Measurements from ENCODE around the gene RAD50. TPM values are rescaled to one million over a fixed set of nuclear protein-coding genes. Genes with fewer than 3 reads are reported as not detected.
A peak's percentile ranks its signal among the peaks of the same experiment; 100 is the strongest.

Gene RAD50
- total and polyA plus RNA-seq, 10 of the 15 experiments (the other 5 are each of a cell fraction or from before 2014, with no cell fraction given) = 12.8 to 68.6 (median 47.0) TPM

GRCh38 chr5:132662925-132663770, 106.4 kb downstream of the RAD50 start (continued):
- TF ChIP-seq TAF1 (IDR thresholded peaks at IDR 0.05; ENCODE audit: borderline replicate concordance, low read depth, low read length) = 0 out of 2 replicates have a peak, but pooled peaks have one; percentile 70
- peak; percentile 82 for TF ChIP-seq SKIL (IDR thresholded peaks at IDR 0.05; ENCODE audit: low read depth, poor library complexity, severe bottlenecking)
- TF ChIP-seq TCF3 (IDR thresholded peaks at IDR 0.05; ENCODE audit: borderline replicate concordance, insufficient read depth, low read depth, low read length) = no peak
- TF ChIP-seq NBN (IDR thresholded peaks at IDR 0.05) = peak; percentile 98
- TF ChIP-seq RAD51 (IDR thresholded peaks at IDR 0.05) = peak; percentile 95
- TF ChIP-seq MLLT1 (IDR thresholded peaks at IDR 0.05) = peak; percentile 66; the same call in 1 of the 2 replicates
- TF ChIP-seq TCF7 (IDR thresholded peaks at IDR 0.05; ENCODE audit: borderline replicate concordance) = no peak
- TF ChIP-seq RFX5 (IDR thresholded peaks at IDR 0.05; ENCODE audit: low read depth, low read length) = no peak; the same call in 1 of the 2 replicates
- peak in 1 of 2 experiments; percentile 86 for TF ChIP-seq BHLHE40 (IDR thresholded peaks at IDR 0.05; ENCODE audit: borderline replicate concordance in 1 of 2, low read depth in 2 of 2, low read length in 1 of 2)
- TF ChIP-seq FOXK2 (IDR thresholded peaks at IDR 0.05) = peak; percentile 94
- TF ChIP-seq, protein P1, sequence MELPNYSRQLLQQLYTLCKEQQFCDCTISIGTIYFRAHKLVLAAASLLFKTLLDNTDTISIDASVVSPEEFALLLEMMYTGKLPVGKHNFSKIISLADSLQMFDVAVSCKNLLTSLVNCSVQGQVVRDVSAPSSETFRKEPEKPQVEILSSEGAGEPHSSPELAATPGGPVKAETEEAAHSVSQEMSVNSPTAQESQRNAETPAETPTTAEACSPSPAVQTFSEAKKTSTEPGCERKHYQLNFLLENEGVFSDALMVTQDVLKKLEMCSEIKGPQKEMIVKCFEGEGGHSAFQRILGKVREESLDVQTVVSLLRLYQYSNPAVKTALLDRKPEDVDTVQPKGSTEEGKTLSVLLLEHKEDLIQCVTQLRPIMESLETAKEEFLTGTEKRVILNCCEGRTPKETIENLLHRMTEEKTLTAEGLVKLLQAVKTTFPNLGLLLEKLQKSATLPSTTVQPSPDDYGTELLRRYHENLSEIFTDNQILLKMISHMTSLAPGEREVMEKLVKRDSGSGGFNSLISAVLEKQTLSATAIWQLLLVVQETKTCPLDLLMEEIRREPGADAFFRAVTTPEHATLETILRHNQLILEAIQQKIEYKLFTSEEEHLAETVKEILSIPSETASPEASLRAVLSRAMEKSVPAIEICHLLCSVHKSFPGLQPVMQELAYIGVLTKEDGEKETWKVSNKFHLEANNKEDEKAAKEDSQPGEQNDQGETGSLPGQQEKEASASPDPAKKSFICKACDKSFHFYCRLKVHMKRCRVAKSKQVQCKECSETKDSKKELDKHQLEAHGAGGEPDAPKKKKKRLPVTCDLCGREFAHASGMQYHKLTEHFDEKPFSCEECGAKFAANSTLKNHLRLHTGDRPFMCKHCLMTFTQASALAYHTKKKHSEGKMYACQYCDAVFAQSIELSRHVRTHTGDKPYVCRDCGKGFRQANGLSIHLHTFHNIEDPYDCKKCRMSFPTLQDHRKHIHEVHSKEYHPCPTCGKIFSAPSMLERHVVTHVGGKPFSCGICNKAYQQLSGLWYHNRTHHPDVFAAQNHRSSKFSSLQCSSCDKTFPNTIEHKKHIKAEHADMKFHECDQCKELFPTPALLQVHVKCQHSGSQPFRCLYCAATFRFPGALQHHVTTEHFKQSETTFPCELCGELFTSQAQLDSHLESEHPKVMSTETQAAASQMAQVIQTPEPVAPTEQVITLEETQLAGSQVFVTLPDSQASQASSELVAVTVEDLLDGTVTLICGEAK (IDR thresholded peaks at IDR 0.05; ENCODE audit: borderline replicate concordance) = peak; percentile 17; the same call in 1 of the 2 replicates
- TF ChIP-seq NFYA (IDR thresholded peaks at IDR 0.05; ENCODE audit: borderline replicate concordance, low read depth, low read length) = no peak
- no peak; the same call in 1 of the 2 replicates for TF ChIP-seq POLR2AphosphoS2 (IDR thresholded peaks at IDR 0.05; ENCODE audit: low read depth, low read length)
- peak; percentile 78 for TF ChIP-seq HDGF (IDR thresholded peaks at IDR 0.05)
- peak; percentile 100 for TF ChIP-seq GATAD2B (conservative IDR thresholded peaks at IDR 0.05; ENCODE audit: low read depth)
- peak; percentile 99 for TF ChIP-seq RB1 (IDR thresholded peaks at IDR 0.05; ENCODE audit: borderline replicate concordance)
- no peak for TF ChIP-seq BRCA1 (IDR thresholded peaks at IDR 0.05; ENCODE audit: low read depth, low read length)
- TF ChIP-seq SMC3 (IDR thresholded peaks at IDR 0.05; ENCODE audit: borderline replicate concordance, low read length) = peak; percentile 23; the same call in 1 of the 2 replicates
- TF ChIP-seq, protein P2, sequence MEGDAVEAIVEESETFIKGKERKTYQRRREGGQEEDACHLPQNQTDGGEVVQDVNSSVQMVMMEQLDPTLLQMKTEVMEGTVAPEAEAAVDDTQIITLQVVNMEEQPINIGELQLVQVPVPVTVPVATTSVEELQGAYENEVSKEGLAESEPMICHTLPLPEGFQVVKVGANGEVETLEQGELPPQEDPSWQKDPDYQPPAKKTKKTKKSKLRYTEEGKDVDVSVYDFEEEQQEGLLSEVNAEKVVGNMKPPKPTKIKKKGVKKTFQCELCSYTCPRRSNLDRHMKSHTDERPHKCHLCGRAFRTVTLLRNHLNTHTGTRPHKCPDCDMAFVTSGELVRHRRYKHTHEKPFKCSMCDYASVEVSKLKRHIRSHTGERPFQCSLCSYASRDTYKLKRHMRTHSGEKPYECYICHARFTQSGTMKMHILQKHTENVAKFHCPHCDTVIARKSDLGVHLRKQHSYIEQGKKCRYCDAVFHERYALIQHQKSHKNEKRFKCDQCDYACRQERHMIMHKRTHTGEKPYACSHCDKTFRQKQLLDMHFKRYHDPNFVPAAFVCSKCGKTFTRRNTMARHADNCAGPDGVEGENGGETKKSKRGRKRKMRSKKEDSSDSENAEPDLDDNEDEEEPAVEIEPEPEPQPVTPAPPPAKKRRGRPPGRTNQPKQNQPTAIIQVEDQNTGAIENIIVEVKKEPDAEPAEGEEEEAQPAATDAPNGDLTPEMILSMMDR (IDR thresholded peaks at IDR 0.05 in 2 of 3, conservative IDR thresholded peaks at IDR 0.05 in 1 of 3; ENCODE audit: control insufficient read depth in 2 of 3, extremely low read depth in 1 of 3, insufficient read depth in 1 of 3, low read depth in 3 of 3, low read length in 3 of 3) = 0 out of 6 replicates have a peak, but pooled peaks of 2 of the 3 experiments have one; percentile 1 to 2

Measured in GM12878 (cell line).